Measurements from ENCODE around the gene STARD5.

The STARD5 gene

DNA sequence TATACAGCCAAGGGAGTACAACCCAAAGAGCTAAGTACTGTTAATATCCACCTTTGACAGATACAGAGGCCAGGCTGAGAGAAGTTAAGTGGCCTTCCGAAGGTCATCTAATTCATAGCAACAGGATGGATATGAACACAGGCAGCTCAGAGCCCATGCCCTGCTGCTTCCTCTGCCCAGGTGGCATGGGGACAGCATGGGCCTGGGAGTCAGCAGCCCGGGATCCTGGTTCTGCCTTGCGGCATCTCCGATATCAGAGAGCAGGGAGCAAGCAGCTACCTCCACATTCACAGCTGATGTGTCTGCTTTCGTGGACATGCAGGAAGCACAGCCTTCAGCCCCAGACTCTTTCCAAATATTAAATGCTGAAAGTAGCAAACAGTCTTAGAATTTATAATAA lies 55.6 kb downstream of the STARD5 start:
- H3K4me3 ChIP-seq: no peak overlapping the region
- H3K27ac ChIP-seq: no peak overlapping the region

- no peak overlapping the region for H3K4me3 ChIP-seq
- peak overlapping the region in 4 of 21 experiments; percentile 0 to 37 (median 18) for H3K27ac ChIP-seq
These were observed 57.8 kb downstream of the STARD5 start for GRCh38 chr15:81265944-81266775.

GRCh38 chr15:81265256-81265943 lies 58.5 kb downstream of the STARD5 start:
- Histone ChIP-seq H3K27ac (peak overlapping the region in 3 of 21 experiments; percentile 0 to 33 (median 2)), H3K4me3 (no peak overlapping the region)

- Histone ChIP-seq H3K4me3 (no peak overlapping the region), H3K27ac (no peak overlapping the region)
These were observed 59.7 kb downstream of the STARD5 start for GRCh38 chr15:81264072-81264857.

- Histone ChIP-seq H3K27ac (no peak overlapping the region), H3K4me3 (no peak overlapping the region)
These were observed 60.5 kb downstream of the STARD5 start for GRCh38 chr15:81263477-81263876.

DNA sequence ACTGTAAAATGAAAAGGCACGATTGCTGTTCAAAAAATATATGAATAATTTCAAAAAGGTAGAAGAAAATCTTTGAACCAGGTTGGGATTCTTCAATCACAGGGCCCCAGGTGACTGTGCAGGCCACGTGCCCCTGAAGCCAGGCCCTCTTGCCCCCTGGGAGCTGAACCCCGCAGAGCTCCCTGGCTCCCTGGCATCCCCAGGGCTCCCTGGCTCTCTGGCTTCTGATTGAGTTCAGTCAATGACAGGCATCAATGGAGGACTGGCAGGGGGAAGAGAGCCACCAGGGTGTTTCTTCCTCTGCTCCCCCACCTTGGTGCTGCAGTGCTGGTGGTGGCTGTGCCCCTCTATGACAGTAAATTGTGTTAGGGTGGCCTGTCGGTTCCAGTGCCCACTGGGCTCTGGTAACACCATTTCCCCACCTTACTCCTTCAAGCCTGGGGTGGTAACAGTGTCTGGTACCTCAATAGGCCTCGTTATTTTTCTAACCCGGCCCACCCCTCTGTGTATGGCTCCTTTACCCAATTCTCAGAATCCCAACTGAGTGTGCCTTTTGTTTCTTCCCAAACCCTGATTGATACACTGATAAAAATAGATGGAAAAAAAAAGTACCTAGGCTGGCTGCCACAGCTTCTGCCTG lies 62.6 kb downstream of the STARD5 start:
- Histone ChIP-seq H3K27ac (no peak overlapping the region), H3K4me3 (no peak overlapping the region)

DNA sequence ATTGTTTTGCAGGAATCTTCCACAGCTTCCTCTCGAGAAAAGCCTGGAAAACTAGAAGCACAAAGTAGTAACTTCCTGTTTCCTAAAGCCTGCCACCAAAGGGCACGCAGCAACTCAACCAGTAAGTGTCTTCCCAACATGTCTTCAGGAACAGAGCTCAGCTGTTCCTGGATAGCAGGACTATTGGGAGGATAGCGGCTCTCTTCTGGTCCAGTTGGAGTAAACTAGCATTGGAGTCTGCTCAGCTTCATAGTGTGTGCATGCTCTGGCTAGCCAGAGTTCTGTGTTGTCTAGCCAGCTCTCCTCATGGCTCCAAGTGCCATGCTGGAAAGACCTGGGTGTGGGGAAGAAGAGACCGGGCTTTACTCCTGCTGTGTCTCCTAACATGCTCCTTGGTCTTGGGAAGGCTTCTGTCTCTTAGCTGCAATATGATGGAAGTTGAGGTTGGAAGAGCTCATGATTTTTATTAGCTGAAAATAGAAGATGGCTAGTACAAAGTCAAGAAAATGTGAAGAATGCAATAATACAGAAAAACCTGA lies 64.1 kb downstream of the STARD5 start:
- no peak overlapping the region for H3K4me3 ChIP-seq
- H3K27ac ChIP-seq: no peak overlapping the region

Data from skin epidermis (tissue), 12 donors.